Measurements from ENCODE around the gene NPAS1.

- TF ChIP-seq CTCF (IDR thresholded peaks at IDR 0.05), result no peak
- TF ChIP-seq ZFX (IDR thresholded peaks at IDR 0.05; ENCODE audit: borderline replicate concordance), result no peak
These were observed 632 bp downstream of the NPAS1 start for GRCh38 chr19:47020132-47020805.

All from 22Rv1 (cell line).